ENCODE data around the gene PRDM16.

PRDM16 gene

GRCh38 chr1:3425486-3426215, 356.6 kb downstream of the PRDM16 start:
- Histone ChIP-seq H4K20me1 (ENCODE audit: insufficient read depth, low read length, poor library complexity, severe bottlenecking) (no peaks in the 10 kb centered on the region), H3K9ac (ENCODE audit: low read depth, low read length, poor library complexity, severe bottlenecking) (no peak overlapping the region), H3K4me3 (ENCODE audit: low read length, poor library complexity, severe bottlenecking) (no peak overlapping the region), H3F3A (ENCODE audit: low read depth) (no peaks in the 10 kb centered on the region), H3K9me3 (ENCODE audit: insufficient read depth, low read depth, low read length) (no peaks in the 10 kb centered on the region), H2AFZ (ENCODE audit: low read length) (no peak overlapping the region), H3K4me1 (ENCODE audit: insufficient read depth, low read length, poor library complexity, severe bottlenecking) (no peaks in the 10 kb centered on the region), H3K27me3 (ENCODE audit: insufficient read depth, low read length, poor library complexity, severe bottlenecking) (no peaks in the 10 kb centered on the region), H3K9me2 (replicated peaks; ENCODE audit: low read depth, low read length) (no peaks in the 10 kb centered on the region), H3K4me2 (ENCODE audit: low read depth, low read length, poor library complexity, severe bottlenecking) (no peak overlapping the region), H3K36me3 (ENCODE audit: insufficient read depth, low read length) (peaks cover 10% of the 10 kb centered on the region; the same call in 1 of the 2 replicates), H3K79me2 (ENCODE audit: insufficient read depth, low read length) (no peaks in the 10 kb centered on the region)
- TF ChIP-seq CTCF (conservative IDR thresholded peaks at IDR 0.05; ENCODE audit: low read length) (no peak), EZH2phosphoT487 (IDR thresholded peaks at IDR 0.05; ENCODE audit: borderline replicate concordance) (no peak)

- no peaks in the 10 kb centered on the region for H3K79me2 ChIP-seq (ENCODE audit: insufficient read depth, low read length)
- H3F3A ChIP-seq (ENCODE audit: low read depth) = no peaks in the 10 kb centered on the region
- H3K9me3 ChIP-seq (ENCODE audit: insufficient read depth, low read depth, low read length) = no peaks in the 10 kb centered on the region
- H3K4me2 ChIP-seq (ENCODE audit: low read depth, low read length, poor library complexity, severe bottlenecking) = no peak overlapping the region
- no peak overlapping the region for H3K9ac ChIP-seq (ENCODE audit: low read depth, low read length, poor library complexity, severe bottlenecking)
- no peaks in the 10 kb centered on the region for H3K27me3 ChIP-seq (ENCODE audit: insufficient read depth, low read length, poor library complexity, severe bottlenecking)
- peaks cover 10% of the 10 kb centered on the region; the same call in 1 of the 2 replicates for H3K36me3 ChIP-seq (ENCODE audit: insufficient read depth, low read length)
- no peaks in the 10 kb centered on the region for H3K4me1 ChIP-seq (ENCODE audit: insufficient read depth, low read length, poor library complexity, severe bottlenecking)
- TF ChIP-seq CTCF (conservative IDR thresholded peaks at IDR 0.05; ENCODE audit: low read length) (no peak), EZH2phosphoT487 (IDR thresholded peaks at IDR 0.05; ENCODE audit: borderline replicate concordance) (no peak)
- no peaks in the 10 kb centered on the region for H4K20me1 ChIP-seq (ENCODE audit: insufficient read depth, low read length, poor library complexity, severe bottlenecking)
- no peaks in the 10 kb centered on the region for H3K9me2 ChIP-seq (replicated peaks; ENCODE audit: low read depth, low read length)
- no peak overlapping the region for H2AFZ ChIP-seq (ENCODE audit: low read length)
- H3K4me3 ChIP-seq (ENCODE audit: low read length, poor library complexity, severe bottlenecking) = no peak overlapping the region
Measured at GRCh38 chr1:3426956-3427535, 358.0 kb downstream of the PRDM16 start.

- peaks cover 10% of the 10 kb centered on the region; the same call in 1 of the 2 replicates for H3K36me3 ChIP-seq (ENCODE audit: insufficient read depth, low read length)
- no peak overlapping the region for H3K4me2 ChIP-seq (ENCODE audit: low read depth, low read length, poor library complexity, severe bottlenecking)
- no peaks in the 10 kb centered on the region for H3K27me3 ChIP-seq (ENCODE audit: insufficient read depth, low read length, poor library complexity, severe bottlenecking)
- H3K4me1 ChIP-seq (ENCODE audit: insufficient read depth, low read length, poor library complexity, severe bottlenecking) = no peaks in the 10 kb centered on the region
- no peak overlapping the region for H2AFZ ChIP-seq (ENCODE audit: low read length)
- H3K9ac ChIP-seq (ENCODE audit: low read depth, low read length, poor library complexity, severe bottlenecking) = no peak overlapping the region
- no peak for TF ChIP-seq EZH2phosphoT487 (IDR thresholded peaks at IDR 0.05; ENCODE audit: borderline replicate concordance)
- no peak for TF ChIP-seq CTCF (conservative IDR thresholded peaks at IDR 0.05; ENCODE audit: low read length)
- H3K79me2 ChIP-seq (ENCODE audit: insufficient read depth, low read length) = no peaks in the 10 kb centered on the region
- H3K4me3 ChIP-seq (ENCODE audit: low read length, poor library complexity, severe bottlenecking) = no peak overlapping the region
- no peaks in the 10 kb centered on the region for H3K9me2 ChIP-seq (replicated peaks; ENCODE audit: low read depth, low read length)
- no peaks in the 10 kb centered on the region for H3F3A ChIP-seq (ENCODE audit: low read depth)
- H3K9me3 ChIP-seq (ENCODE audit: insufficient read depth, low read depth, low read length) = no peaks in the 10 kb centered on the region
- H4K20me1 ChIP-seq (ENCODE audit: insufficient read depth, low read length, poor library complexity, severe bottlenecking) = no peaks in the 10 kb centered on the region
Measured at GRCh38 chr1:3427711-3428704, 359.0 kb downstream of the PRDM16 start.
